Uterus (tissue), 2 donors: ENCODE results near the gene KLHL3.

Source experiments
- POLR2A ChIP-seq, 2 donors: fragments of 450-650 bp; IDR thresholded peaks; one replicate each; pipeline ENCODE4 v1.6.1; 2016; ENCODE audit warnings: antibody characterized with exemption in 2 of 2, mild to moderate bottlenecking in 1 of 2, moderate library complexity in 1 of 2
- TF ChIP-seq, protein P1 (sequence below), 4 experiments: fragments of 200-600 bp in 2 of 4; fragments of 450-650 bp in 2 of 4; sonication (generic) in 2 of 4; IDR thresholded peaks; one replicate each; pipeline ENCODE4 v1.5.1; 2016 to 2019; ENCODE audit warnings: antibody characterized with exemption in 4 of 4, mild to moderate bottlenecking in 2 of 4, moderate library complexity in 1 of 4

DNA sequence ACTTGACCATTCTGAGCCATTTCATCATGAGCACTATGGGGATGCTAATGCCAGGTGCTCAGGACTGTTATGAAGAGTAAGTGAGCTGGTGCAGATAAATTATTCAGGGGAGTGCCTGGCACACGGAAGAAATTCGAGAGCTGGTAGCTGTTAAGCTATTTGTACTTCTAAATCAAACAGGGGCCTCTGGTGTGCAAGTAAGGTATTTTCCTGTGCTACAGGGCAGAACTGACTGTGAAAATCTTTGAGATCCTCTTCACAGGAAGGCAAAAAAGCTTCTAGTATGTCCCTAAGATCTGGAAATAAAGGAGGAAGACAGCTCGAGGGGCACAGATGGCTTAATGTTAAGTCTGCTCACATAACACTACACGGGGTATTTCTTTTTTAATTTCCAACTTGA, 130.5 kb downstream of the KLHL3 start:
- TF ChIP-seq POLR2A (IDR thresholded peaks at IDR 0.05), result no peak
- TF ChIP-seq, protein P1, sequence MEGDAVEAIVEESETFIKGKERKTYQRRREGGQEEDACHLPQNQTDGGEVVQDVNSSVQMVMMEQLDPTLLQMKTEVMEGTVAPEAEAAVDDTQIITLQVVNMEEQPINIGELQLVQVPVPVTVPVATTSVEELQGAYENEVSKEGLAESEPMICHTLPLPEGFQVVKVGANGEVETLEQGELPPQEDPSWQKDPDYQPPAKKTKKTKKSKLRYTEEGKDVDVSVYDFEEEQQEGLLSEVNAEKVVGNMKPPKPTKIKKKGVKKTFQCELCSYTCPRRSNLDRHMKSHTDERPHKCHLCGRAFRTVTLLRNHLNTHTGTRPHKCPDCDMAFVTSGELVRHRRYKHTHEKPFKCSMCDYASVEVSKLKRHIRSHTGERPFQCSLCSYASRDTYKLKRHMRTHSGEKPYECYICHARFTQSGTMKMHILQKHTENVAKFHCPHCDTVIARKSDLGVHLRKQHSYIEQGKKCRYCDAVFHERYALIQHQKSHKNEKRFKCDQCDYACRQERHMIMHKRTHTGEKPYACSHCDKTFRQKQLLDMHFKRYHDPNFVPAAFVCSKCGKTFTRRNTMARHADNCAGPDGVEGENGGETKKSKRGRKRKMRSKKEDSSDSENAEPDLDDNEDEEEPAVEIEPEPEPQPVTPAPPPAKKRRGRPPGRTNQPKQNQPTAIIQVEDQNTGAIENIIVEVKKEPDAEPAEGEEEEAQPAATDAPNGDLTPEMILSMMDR (IDR thresholded peaks at IDR 0.05), result no peak
